Adrenal gland (tissue), 5 donors: ENCODE measurements around the gene COL15A1.

Experiments
- CTCF ChIP-seq, 6 experiments: fragments of 450-650 bp in 4 of 6; fragments of 200-600 bp in 2 of 6; sonication (generic) in 1 of 6; IDR thresholded peaks; 1 replicate in 5 of 6; 2 replicates in 1 of 6; pipeline versions ENCODE4 v1.5.1 to v1.8.0; 2016 to 2021; ENCODE audit warnings: antibody characterized with exemption in 6 of 6, mild to moderate bottlenecking in 2 of 6, moderate library complexity in 1 of 6
- POLR2A ChIP-seq, 2 donors: fragments of 450-650 bp; IDR thresholded peaks; one replicate each; pipeline ENCODE4 v1.6.1; 2017; ENCODE audit warnings: antibody characterized with exemption in 2 of 2, mild to moderate bottlenecking in 2 of 2, moderate library complexity in 1 of 2
- donor health status: DM: no; HTN: no; CAD: no.

- no peak for TF ChIP-seq CTCF (IDR thresholded peaks at IDR 0.05)
- TF ChIP-seq POLR2A (IDR thresholded peaks at IDR 0.05), result no peak
Measured at GRCh38 chr9:99056186-99056585, 112.5 kb downstream of the COL15A1 start.
